Fibroblast of pulmonary artery (primary cell): ENCODE data around the gene KIRREL2.

ENCODE experiments used
- DNase-seq: peaks from one replicate; pipeline ENCODE4 v3.0.0-alpha.2; 2010; ENCODE audit warnings: low read depth
- H3K4me3 ChIP-seq: replicated peaks from 2 replicates; pipeline ENCODE4 v1.5.1; 2011; ENCODE audit warnings: low read depth, mild to moderate bottlenecking, control low read depth, low read length, moderate library complexity
- TF ChIP-seq, protein P1 (sequence below): IDR thresholded peaks from 2 replicates; pipeline ENCODE4 v1.5.1; 2011; ENCODE audit warnings: mild to moderate bottlenecking, control low read depth, low read length, inconsistent platforms; ENCODE audit errors: missing control alignments

KIRREL2 gene

GRCh38 chr19:35870798-35871197 lies 14.1 kb downstream of the KIRREL2 start:
- no peak for DNase-seq
- H3K4me3 ChIP-seq: no peak overlapping the region
- TF ChIP-seq, protein P1, sequence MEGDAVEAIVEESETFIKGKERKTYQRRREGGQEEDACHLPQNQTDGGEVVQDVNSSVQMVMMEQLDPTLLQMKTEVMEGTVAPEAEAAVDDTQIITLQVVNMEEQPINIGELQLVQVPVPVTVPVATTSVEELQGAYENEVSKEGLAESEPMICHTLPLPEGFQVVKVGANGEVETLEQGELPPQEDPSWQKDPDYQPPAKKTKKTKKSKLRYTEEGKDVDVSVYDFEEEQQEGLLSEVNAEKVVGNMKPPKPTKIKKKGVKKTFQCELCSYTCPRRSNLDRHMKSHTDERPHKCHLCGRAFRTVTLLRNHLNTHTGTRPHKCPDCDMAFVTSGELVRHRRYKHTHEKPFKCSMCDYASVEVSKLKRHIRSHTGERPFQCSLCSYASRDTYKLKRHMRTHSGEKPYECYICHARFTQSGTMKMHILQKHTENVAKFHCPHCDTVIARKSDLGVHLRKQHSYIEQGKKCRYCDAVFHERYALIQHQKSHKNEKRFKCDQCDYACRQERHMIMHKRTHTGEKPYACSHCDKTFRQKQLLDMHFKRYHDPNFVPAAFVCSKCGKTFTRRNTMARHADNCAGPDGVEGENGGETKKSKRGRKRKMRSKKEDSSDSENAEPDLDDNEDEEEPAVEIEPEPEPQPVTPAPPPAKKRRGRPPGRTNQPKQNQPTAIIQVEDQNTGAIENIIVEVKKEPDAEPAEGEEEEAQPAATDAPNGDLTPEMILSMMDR: no peak

GRCh38 chr19:35871611-35872010 lies 14.9 kb downstream of the KIRREL2 start:
- TF ChIP-seq, protein P1: no peak
- no peak overlapping the region for H3K4me3 ChIP-seq
- no peak for DNase-seq

- no peak for DNase-seq
- TF ChIP-seq, protein P1: no peak
- no peak overlapping the region for H3K4me3 ChIP-seq
These were observed 15.5 kb downstream of the KIRREL2 start for GRCh38 chr19:35872180-35872579.

GRCh38 chr19:35874392-35874930 lies 17.8 kb downstream of the KIRREL2 start:
- no peak for DNase-seq
- TF ChIP-seq, protein P1: no peak
- no peak overlapping the region for H3K4me3 ChIP-seq

DNA sequence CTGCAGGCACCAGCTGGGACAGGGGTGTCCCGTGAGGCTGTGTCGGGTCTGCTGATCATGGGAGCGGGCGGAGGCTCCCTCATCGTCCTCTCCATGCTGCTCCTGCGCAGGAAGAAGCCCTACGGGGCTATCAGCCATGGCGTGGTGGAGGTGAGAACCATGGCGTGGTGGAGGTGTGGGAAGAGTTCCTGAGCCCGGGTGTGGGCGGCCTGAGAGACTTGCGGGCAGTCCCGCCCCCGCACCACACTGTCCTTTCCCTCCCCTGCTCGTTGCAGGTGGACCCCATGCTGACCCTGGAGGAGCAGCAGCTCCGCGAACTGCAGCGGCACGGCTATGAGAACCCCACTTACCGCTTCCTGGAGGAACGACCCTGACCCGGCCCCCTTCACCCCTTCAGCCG lies 22.4 kb downstream of the KIRREL2 start:
- TF ChIP-seq, protein P1: no peak
- DNase-seq: no peak
- H3K4me3 ChIP-seq: no peak overlapping the region

DNA sequence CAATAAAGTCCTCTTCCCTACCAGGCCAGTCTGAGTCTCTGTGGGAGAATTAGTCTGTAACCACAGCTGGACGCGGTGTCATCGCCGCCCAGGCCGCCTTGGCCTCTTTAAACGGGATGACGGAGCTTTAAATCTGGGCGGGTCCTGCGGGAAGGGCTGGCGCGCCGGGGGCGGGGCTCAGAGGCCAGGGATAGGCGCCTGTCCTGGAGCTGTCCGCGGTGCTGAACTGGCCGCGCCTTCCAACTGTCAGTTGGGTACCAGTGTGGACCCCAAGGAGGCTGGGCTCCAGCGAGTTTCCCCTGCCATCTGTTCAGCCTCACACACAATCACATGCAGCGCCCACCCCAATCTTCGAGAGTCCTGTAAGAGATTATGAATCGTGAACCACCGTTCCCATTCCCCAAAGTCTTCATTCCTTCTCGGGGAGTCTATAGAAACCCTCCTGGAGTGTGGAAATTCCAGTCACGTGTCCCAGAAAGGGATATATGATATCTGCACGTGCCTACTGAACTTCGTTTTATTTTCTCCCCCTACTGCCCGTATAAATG lies 23.1 kb downstream of the KIRREL2 start:
- DNase-seq: peak; percentile 87
- no peak overlapping the region for H3K4me3 ChIP-seq
- TF ChIP-seq, protein P1: no peak
